GM23338 (cell line): ENCODE results near the gene DNASE1.

ENCODE experiments used
- CTCF ChIP-seq, 2 experiments: fragments of 200-600 bp in 1 of 2; sonication (generic) in 1 of 2; conservative IDR thresholded peaks; 2 replicates each; pipeline versions ENCODE4 v1.5.1 to v1.6.1; 2016 to 2017; ENCODE audit warnings: antibody characterized with exemption in 2 of 2, low read depth in 2 of 2, mild to moderate bottlenecking in 2 of 2, moderate library complexity in 1 of 2
- EZH2 ChIP-seq: fragments of 200-600 bp; sonication (generic); IDR thresholded peaks from one replicate; pipeline ENCODE4 v1.8.0; 2017; ENCODE audit warnings: antibody characterized with exemption, mild to moderate bottlenecking, low read depth; ENCODE audit not compliant: unreplicated experiment
- EZH2phosphoT487 ChIP-seq: fragments of 200-600 bp; sonication (generic); IDR thresholded peaks from one replicate; pipeline ENCODE4 v1.8.1; 2018; ENCODE audit warnings: antibody characterized with exemption; ENCODE audit not compliant: unreplicated experiment
- JUNB ChIP-seq: IDR thresholded peaks from one replicate; pipeline ENCODE4 v1.6.1; 2016; ENCODE audit warnings: antibody characterized with exemption; ENCODE audit not compliant: unreplicated experiment
- POLR2AphosphoS5 ChIP-seq: IDR thresholded peaks from 2 replicates; pipeline ENCODE4 v1.6.1; 2016; ENCODE audit warnings: antibody characterized with exemption, low read depth

GRCh38 chr16:3608069-3608468 is 46.4 kb upstream of the DNASE1 start:
- no peak for TF ChIP-seq EZH2
- no peak for TF ChIP-seq POLR2AphosphoS5
- TF ChIP-seq CTCF (conservative IDR thresholded peaks at IDR 0.05; ENCODE audit: low read depth in 2 of 2): no peak
- TF ChIP-seq JUNB: no peak
- no peak for TF ChIP-seq EZH2phosphoT487
